GM18868 (cell line): Measurements from ENCODE around the gene KCNH5.
"Not testable (repeated sequence)": the region's sequence is repeated elsewhere in the genome, so short reads cannot be mapped to it uniquely, and the experiment has no call there.

ENCODE experiments used
- ATAC-seq: cut with Tn5 transposase; IDR thresholded peaks from one replicate; pipeline ENCODE4 v1.9.1; 2021; ENCODE audit warnings: mild to moderate bottlenecking, moderate library complexity; ENCODE audit not compliant: unreplicated experiment

The KCNH5 gene

GRCh38 chr14:62894736-62895135, 150.5 kb downstream of the KCNH5 start:
- no peak for ATAC-seq

GRCh38 chr14:62889364-62889763, 155.9 kb downstream of the KCNH5 start:
- ATAC-seq, result no peak

GRCh38 chr14:62886461-62886860, 158.8 kb downstream of the KCNH5 start:
- ATAC-seq, result no peak

- ATAC-seq, result no peak
Observed at GRCh38 chr14:62885451-62885850, 159.8 kb downstream of the KCNH5 start.

GRCh38 chr14:62882967-62883366, 162.3 kb downstream of the KCNH5 start:
- no peak for ATAC-seq

- no peak for ATAC-seq
Observed at GRCh38 chr14:62866376-62866775, 178.9 kb downstream of the KCNH5 start.

- ATAC-seq, result no peak
Observed at GRCh38 chr14:62864588-62864987, 180.7 kb downstream of the KCNH5 start.

- ATAC-seq, result not testable (repeated sequence)
Observed at GRCh38 chr14:62858011-62858410, 187.2 kb downstream of the KCNH5 start.

GRCh38 chr14:62854951-62855350, 190.3 kb downstream of the KCNH5 start:
- no peak for ATAC-seq

GRCh38 chr14:62847168-62847567, 198.1 kb downstream of the KCNH5 start:
- no peak for ATAC-seq

GRCh38 chr14:62844546-62844945, 200.7 kb downstream of the KCNH5 start:
- no peak for ATAC-seq

- no peak for ATAC-seq
Observed at GRCh38 chr14:62824086-62824485, 221.2 kb downstream of the KCNH5 start.

- no peak for ATAC-seq
Observed at GRCh38 chr14:62819931-62820330, 225.3 kb downstream of the KCNH5 start.

GRCh38 chr14:62807636-62808035, 237.6 kb downstream of the KCNH5 start:
- ATAC-seq, result no peak

GRCh38 chr14:62800577-62800976, 244.7 kb downstream of the KCNH5 start:
- no peak for ATAC-seq

- no peak for ATAC-seq
Observed at GRCh38 chr14:62796431-62796830, 248.8 kb downstream of the KCNH5 start.

GRCh38 chr14:62792578-62792977, 252.7 kb downstream of the KCNH5 start:
- ATAC-seq, result no peak

GRCh38 chr14:62781328-62781727, 263.9 kb downstream of the KCNH5 start:
- ATAC-seq, result not testable (repeated sequence)

GRCh38 chr14:62778852-62779251, 266.4 kb downstream of the KCNH5 start:
- no peak for ATAC-seq

GRCh38 chr14:62778310-62778709, 266.9 kb downstream of the KCNH5 start:
- no peak for ATAC-seq

GRCh38 chr14:62777510-62777909, 267.7 kb downstream of the KCNH5 start:
- ATAC-seq, result no peak

- no peak for ATAC-seq
Observed at GRCh38 chr14:62776300-62776699, 269.0 kb downstream of the KCNH5 start.

GRCh38 chr14:62768753-62769152, 276.5 kb downstream of the KCNH5 start:
- no peak for ATAC-seq

- no peak for ATAC-seq
Observed at GRCh38 chr14:62763951-62764350, 281.3 kb downstream of the KCNH5 start.
